H1 (cell line): ENCODE measurements around the gene FEM1C. TPM values are rescaled to one million over a fixed set of nuclear protein-coding genes. Genes with fewer than 3 reads are reported as not detected.

Experiments used
- RXRA ChIP-seq: IDR thresholded peaks from 2 replicates; pipeline ENCODE4 v1.6.1; 2011; ENCODE audit warnings: low read depth, mild to moderate bottlenecking, low read length, moderate library complexity; ENCODE audit not compliant: insufficient read depth
- polyA plus RNA-seq, 7 experiments: library from polyadenylated mRNA; depleted of rRNA in 3 of 7; stranded (reverse) in 5 of 7; unstranded in 2 of 7; fragments of >200 nt in 5 of 7; fragments of 200-250 nt in 2 of 7; gene quantifications; 1 replicate in 5 of 7; 2 replicates in 1 of 7; 4 replicates in 1 of 7; pipeline versions ENCODE4 v1.2.1 to v1.2.3, GENCODE V29; 2011 to 2013; ENCODE audit warnings: missing spikeins in 2 of 7, mixed read lengths in 2 of 7
- total RNA-seq: library from RNA; stranded (reverse); fragmentation: NEBNext Ultra II Directional; extraction: Animal tissue kit (Norgen Biotek cat#: 25700); gene quantifications from 2 replicates; pipeline ENCODE4 v1.2.1, GENCODE V29; 2021

FEM1C gene
- total and polyA plus RNA-seq, 2 of the 8 experiments (the other 6 are each of a cell fraction or from before 2014, with no cell fraction given), result 4.4 to 17.7 TPM

DNA sequence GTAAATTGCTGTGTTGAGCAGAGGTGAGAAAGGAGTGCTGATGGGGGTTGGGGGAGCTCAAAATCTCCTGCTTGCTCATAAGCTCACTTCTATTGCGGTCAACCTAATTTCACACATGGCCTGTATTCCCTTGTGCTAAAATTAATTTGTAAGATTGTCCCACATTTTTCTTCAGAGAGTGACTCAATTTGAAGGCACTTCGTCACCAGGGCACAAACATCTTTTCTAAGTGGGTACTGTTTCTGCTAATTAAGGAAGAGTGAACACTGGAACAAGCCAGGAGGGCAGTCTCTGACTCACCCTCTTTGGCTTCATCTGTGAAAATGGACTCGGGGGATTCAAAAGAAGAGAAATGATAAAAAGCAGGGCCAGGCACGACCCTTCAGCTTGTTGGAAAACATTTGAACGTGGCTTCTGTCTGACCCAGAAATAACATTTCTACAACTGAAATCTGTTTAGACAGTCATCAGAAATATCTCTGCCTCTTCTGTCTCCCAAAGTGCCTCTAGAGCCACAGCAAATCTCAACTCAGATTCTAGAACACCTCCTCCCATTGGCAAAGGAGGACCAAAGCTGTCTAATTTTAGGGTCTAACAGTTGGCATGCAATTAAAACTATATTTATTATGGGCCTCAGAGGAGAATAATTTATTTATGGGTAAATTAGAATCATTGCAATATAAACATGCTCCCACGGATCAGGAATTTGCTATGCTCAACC is 49.8 kb downstream of the FEM1C start (continued):
- TF ChIP-seq RXRA, result no peak
